WTC11 (cell line): ENCODE measurements around the gene NCBP3. TPM values are rescaled to one million over a fixed set of nuclear protein-coding genes. Genes with fewer than 3 reads are reported as not detected.

Experiments
- ATAC-seq: fragments of 200-7000 bp; cut with Tn5 transposase; 2 replicates; pipeline ENCODE4 v1.10.0; 2021; ENCODE audit warnings: mild to moderate bottlenecking, moderate library complexity
- Bru-seq: library from RNA; stranded (reverse); fragments of 400-500 nt; gene quantifications from one replicate; lab custom pipeline; 2021; lab: Mats Ljungman, UMichigan
- CTCF ChIA-PET: fragments of 300-600 bp; sonication (Branson Sonifier 250); formaldehyde crosslinking; loops from one replicate; lab custom pipeline; 2021; ENCODE audit warnings: antibody characterized with exemption; lab: Charles Lee
- POLR2A ChIA-PET: fragments of 350-600 bp; sonication (Branson Sonifier 250); formaldehyde crosslinking; loops from one replicate; lab custom pipeline; 2021; ENCODE audit warnings: antibody characterized with exemption; lab: Charles Lee
- DNase-seq: peaks from one replicate; pipeline ENCODE4 v3.0.0; 2021; ENCODE audit warnings: low spot score
- H3K27ac Mint-ChIP-seq: 2 replicates; pipeline ENCODE4 v1.8.0; 2021; ENCODE audit warnings: mixed read lengths
- H3K27me3 Mint-ChIP-seq: 2 replicates; pipeline ENCODE4 v1.8.0; 2021; ENCODE audit warnings: low read depth, mild to moderate bottlenecking, moderate library complexity, mixed read lengths
- H3K36me3 Mint-ChIP-seq: 2 replicates; pipeline ENCODE4 v1.8.0; 2021; ENCODE audit warnings: mixed read lengths
- H3K4me1 Mint-ChIP-seq: 2 replicates; pipeline ENCODE4 v1.8.0; 2022; ENCODE audit warnings: mixed read lengths
- H3K4me3 Mint-ChIP-seq: 2 replicates; pipeline ENCODE4 v1.8.0; 2021; ENCODE audit warnings: mild to moderate bottlenecking, moderate library complexity, mixed read lengths
- H3K9me3 Mint-ChIP-seq: 2 replicates; pipeline ENCODE4 v1.8.0; 2021; ENCODE audit warnings: mixed read lengths
- ATF1 ChIP-seq: sonication (generic); formaldehyde crosslinking; IDR thresholded peaks from 2 replicates; pipeline ENCODE4 v1.8.1; 2023; ENCODE audit warnings: mild to moderate bottlenecking, moderate library complexity, missing genetic modification reagents
- ATF6 ChIP-seq: sonication (generic); formaldehyde crosslinking; IDR thresholded peaks from 2 replicates; pipeline ENCODE4 v1.8.1; 2023; ENCODE audit warnings: mild to moderate bottlenecking, missing genetic modification reagents
- CBFB ChIP-seq: sonication (generic); formaldehyde crosslinking; IDR thresholded peaks from 2 replicates; pipeline ENCODE4 v1.8.1; 2022; ENCODE audit warnings: mild to moderate bottlenecking, low read depth, missing genetic modification reagents
- CREM ChIP-seq: sonication (generic); formaldehyde crosslinking; IDR thresholded peaks from 2 replicates; pipeline ENCODE4 v1.8.1; 2022; ENCODE audit warnings: mild to moderate bottlenecking, missing genetic modification reagents, moderate library complexity
- E2F1 ChIP-seq: sonication (generic); formaldehyde crosslinking; IDR thresholded peaks from 2 replicates; pipeline ENCODE4 v1.8.0; 2022; ENCODE audit warnings: mild to moderate bottlenecking, missing genetic modification reagents
- ESRRA ChIP-seq: sonication (generic); formaldehyde crosslinking; IDR thresholded peaks from 2 replicates; pipeline ENCODE4 v1.8.1; 2022; ENCODE audit warnings: mild to moderate bottlenecking, missing genetic modification reagents, borderline replicate concordance
- ETV6 ChIP-seq: sonication (generic); formaldehyde crosslinking; IDR thresholded peaks from 2 replicates; pipeline ENCODE4 v1.8.1; 2022; ENCODE audit warnings: mild to moderate bottlenecking, missing genetic modification reagents
- FOXK1 ChIP-seq: sonication (generic); formaldehyde crosslinking; IDR thresholded peaks from 2 replicates; pipeline ENCODE4 v1.8.0; 2022; ENCODE audit warnings: mild to moderate bottlenecking, moderate library complexity, missing genetic modification reagents
- FOXP1 ChIP-seq: sonication (generic); formaldehyde crosslinking; IDR thresholded peaks from 2 replicates; pipeline ENCODE4 v1.8.0; 2022; ENCODE audit warnings: missing genetic modification reagents, mild to moderate bottlenecking, moderate library complexity, borderline replicate concordance
- KAT7 ChIP-seq: sonication (generic); formaldehyde crosslinking; IDR thresholded peaks from 2 replicates; pipeline ENCODE4 v1.8.1; 2023; ENCODE audit warnings: missing genetic modification reagents, mild to moderate bottlenecking, borderline replicate concordance
- NFATC4 ChIP-seq: fragments of 250-450 bp; sonication (Bioruptor Pico); IDR thresholded peaks from 2 replicates; pipeline ENCODE4 v1.9.0; 2021; ENCODE audit warnings: mild to moderate bottlenecking
- NFE2L1 ChIP-seq: sonication (generic); formaldehyde crosslinking; IDR thresholded peaks from 2 replicates; pipeline ENCODE4 v1.8.1; 2023; ENCODE audit warnings: missing genetic modification reagents
- NFYB ChIP-seq: sonication (generic); formaldehyde crosslinking; conservative IDR thresholded peaks from 2 replicates; pipeline ENCODE4 v1.8.0; 2022; ENCODE audit warnings: low read depth, missing genetic modification reagents
- NR1H2 ChIP-seq: sonication (generic); formaldehyde crosslinking; IDR thresholded peaks from 2 replicates; pipeline ENCODE4 v1.9.0; 2021; ENCODE audit warnings: mild to moderate bottlenecking, moderate library complexity, missing genetic modification reagents
- PREB ChIP-seq: sonication (generic); formaldehyde crosslinking; IDR thresholded peaks from 2 replicates; pipeline ENCODE4 v1.8.1; 2022; ENCODE audit warnings: mild to moderate bottlenecking, missing genetic modification reagents, moderate library complexity, borderline replicate concordance
- RELA ChIP-seq: sonication (generic); formaldehyde crosslinking; IDR thresholded peaks from 2 replicates; pipeline ENCODE4 v1.8.1; 2022; ENCODE audit warnings: missing genetic modification reagents, mild to moderate bottlenecking, borderline replicate concordance
- SMAD3 ChIP-seq: sonication (generic); formaldehyde crosslinking; IDR thresholded peaks from 2 replicates; pipeline ENCODE4 v1.8.0; 2022; ENCODE audit warnings: missing genetic modification reagents, mild to moderate bottlenecking, borderline replicate concordance
- SP1 ChIP-seq: sonication (generic); formaldehyde crosslinking; conservative IDR thresholded peaks from 2 replicates; pipeline ENCODE4 v1.8.1; 2022; ENCODE audit warnings: missing genetic modification reagents
- TP53 ChIP-seq: sonication (generic); formaldehyde crosslinking; IDR thresholded peaks from 2 replicates; pipeline ENCODE4 v1.8.1; 2023; ENCODE audit warnings: mild to moderate bottlenecking, missing genetic modification reagents
- USF2 ChIP-seq: sonication (generic); formaldehyde crosslinking; IDR thresholded peaks from 2 replicates; pipeline ENCODE4 v1.8.1; 2023; ENCODE audit warnings: mild to moderate bottlenecking, missing genetic modification reagents, moderate library complexity
- ZBTB21 ChIP-seq: sonication (generic); formaldehyde crosslinking; IDR thresholded peaks from 2 replicates; pipeline ENCODE4 v1.8.1; 2023; ENCODE audit warnings: mild to moderate bottlenecking, missing genetic modification reagents, borderline replicate concordance
- ZBTB43 ChIP-seq: sonication (generic); formaldehyde crosslinking; IDR thresholded peaks from 2 replicates; pipeline ENCODE4 v1.8.1; 2023; ENCODE audit warnings: mild to moderate bottlenecking, missing genetic modification reagents
- ZNF138 ChIP-seq: sonication (generic); formaldehyde crosslinking; conservative IDR thresholded peaks from 2 replicates; pipeline ENCODE4 v1.8.1; 2022; ENCODE audit warnings: mild to moderate bottlenecking, moderate library complexity, missing genetic modification reagents
- ZNF232 ChIP-seq: sonication (generic); formaldehyde crosslinking; IDR thresholded peaks from 2 replicates; pipeline ENCODE4 v1.8.0; 2022; ENCODE audit warnings: mild to moderate bottlenecking, missing genetic modification reagents
- ZNF396 ChIP-seq: fragments of 250-450 bp; sonication (Bioruptor Pico); IDR thresholded peaks from 2 replicates; pipeline ENCODE4 v1.8.0; 2021; ENCODE audit warnings: mild to moderate bottlenecking, moderate library complexity, borderline replicate concordance
- ZNF416 ChIP-seq: fragments of 250-450 bp; sonication (Bioruptor Pico); IDR thresholded peaks from 2 replicates; pipeline ENCODE4 v1.9.0; 2021; ENCODE audit warnings: mild to moderate bottlenecking, inconsistent platforms
- ZNF512 ChIP-seq: sonication (generic); formaldehyde crosslinking; IDR thresholded peaks from 2 replicates; pipeline ENCODE4 v1.8.1; 2022; ENCODE audit warnings: missing genetic modification reagents, borderline replicate concordance
- long read RNA-seq, 3 experiments: library from RNA in 1 of 3; library from capped mRNA in 1 of 3; library from polyadenylated mRNA in 1 of 3; unstranded in 2 of 3; stranded (forward) in 1 of 3; transcript quantifications; one replicate each; pipeline ENCODE4 v2.0.0, GENCODE V29; 2021
- total RNA-seq: library from RNA; stranded (reverse); gene quantifications from 3 replicates; pipeline ENCODE4 v1.2.3, GENCODE V29; 2021

NCBP3 gene
- total RNA-seq (48.7 to 51.3 TPM (median 49.6 TPM) in 3 replicates), Bru-seq, nascent RNA (percentile 85 among the genes with signal in this experiment)
- long read RNA-seq, experiment 1, full-length matches to known transcripts: 52 of 166 reads
- long read RNA-seq, experiment 1, partial matches to known transcripts: 34 of 166 reads
- long read RNA-seq, experiment 1, other reads (novel, unspliced or antisense): 80 of 166 reads
- long read RNA-seq, experiment 2, full-length matches to known transcripts: 5 of 35 reads
- long read RNA-seq, experiment 2, partial matches to known transcripts: 9 of 35 reads
- long read RNA-seq, experiment 2, other reads (novel, unspliced or antisense): 21 of 35 reads
- long read RNA-seq, experiment 3, full-length matches to known transcripts: 4 of 23 reads
- long read RNA-seq, experiment 3, partial matches to known transcripts: 13 of 23 reads
- long read RNA-seq, experiment 3, other reads (novel, unspliced or antisense): 6 of 23 reads

- ChIA-PET CTCF (interaction anchor here (0.5 to 5.5 kb wide), 68 partner anchors 9 to 991 kb away, joined by 3 to 73 read pairs (median 4); partner anchors contain the start of genes ATP2A3, CAMKK1, CTNS and CYB5D2), POLR2A (interaction anchor here (0.7 to 1.8 kb wide), 11 partner anchors 8 to 119 kb away, joined by 3 to 8 read pairs (median 4); partner anchors contain the start of gene CAMKK1)
- peaks cover 16% of the 10 kb centered on the region for H3K36me3 Mint-ChIP-seq
- H3K27me3 Mint-ChIP-seq: no peaks in the 10 kb centered on the region
- H3K4me3 Mint-ChIP-seq: peak within 1 kb of the TSS; percentile 93
- DNase-seq (peak; percentile 84), ATAC-seq (peak; percentile 96)
- H3K27ac Mint-ChIP-seq: peak within 1 kb of the TSS; percentile 93
- no peaks in the 10 kb centered on the region for H3K9me3 Mint-ChIP-seq
- H3K4me1 Mint-ChIP-seq: peaks cover 18% of the 10 kb centered on the region
- TF ChIP-seq NFATC4 (CRISPR knock-in tag) (no peak), SP1 (CRISPR knock-in tag) (peak; percentile 99), ETV6 (CRISPR knock-in tag) (0 out of 2 replicates have a peak, but pooled peaks have one; percentile 84), TP53 (CRISPR knock-in tag) (peak; percentile 54; the same call in 1 of the 2 replicates), ATF1 (no peak), ZNF416 (no peak), ATF6 (no peak), RELA (CRISPR knock-in tag) (0 out of 2 replicates have a peak, but pooled peaks have one; percentile 49), ZBTB21 (CRISPR knock-in tag) (peak; percentile 85; the same call in 1 of the 2 replicates), ZNF396 (CRISPR knock-in tag) (no peak), USF2 (CRISPR knock-in tag) (peak; percentile 37), SMAD3 (CRISPR knock-in tag) (peak; percentile 55; the same call in 1 of the 2 replicates), NFYB (peak; percentile 35; the same call in 1 of the 2 replicates), ESRRA (0 out of 2 replicates have a peak, but pooled peaks have one; percentile 81), ZNF512 (CRISPR knock-in tag) (0 out of 2 replicates have a peak, but pooled peaks have one; percentile 69), ZBTB43 (peak; percentile 49; the same call in 1 of the 2 replicates), CBFB (CRISPR knock-in tag) (peak; percentile 96), E2F1 (CRISPR knock-in tag) (peak; percentile 39; the same call in 1 of the 2 replicates), ZNF138 (CRISPR knock-in tag) (no peak), CREM (CRISPR knock-in tag) (peak; percentile 59; the same call in 1 of the 2 replicates), NFE2L1 (CRISPR knock-in tag) (peak; percentile 69; the same call in 1 of the 2 replicates), FOXK1 (CRISPR knock-in tag) (peak; percentile 79), PREB (no peak), KAT7 (CRISPR knock-in tag) (peak; percentile 81; the same call in 1 of the 2 replicates), NR1H2 (CRISPR knock-in tag) (no peak), FOXP1 (CRISPR knock-in tag) (peak; percentile 88), ZNF232 (CRISPR knock-in tag) (peak; percentile 89; the same call in 1 of the 2 replicates)
These were observed at the start of gene NCBP3 for GRCh38 chr17:3845621-3846436. TSS of gene NCBP3 (minus strand) at chr17:3846246. CDS start at chr17:3846223, 23 bp downstream.
